Spleen (tissue), 11 donors: ENCODE data around the gene CNFN. TPM values are rescaled to one million over a fixed set of nuclear protein-coding genes. Genes with fewer than 3 reads are reported as not detected.

Experiments
- DNase-seq: peaks from one replicate; pipeline ENCODE4 v3.0.0-alpha.2; 2020
- H3K27ac ChIP-seq, 8 donors: fragments of 200-600 bp; sonication (generic) in 7 of 8; 1 replicate in 4 of 8; 2 replicates in 4 of 8; pipeline versions ENCODE4 v1.5.0 to v1.8.0; 2016 to 2021; ENCODE audit warnings: inconsistent platforms in 4 of 8, mild to moderate bottlenecking in 4 of 8, moderate library complexity in 1 of 8
- H3K27me3 ChIP-seq, 7 donors: fragments of 200-600 bp; sonication (generic) in 6 of 7; replicated peaks in 1 of 7; 1 replicate in 4 of 7; 2 replicates in 3 of 7; pipeline versions ENCODE4 v1.5.0 to v1.8.0; 2016 to 2021; ENCODE audit warnings: inconsistent platforms in 3 of 7, mild to moderate bottlenecking in 1 of 7
- H3K36me3 ChIP-seq, 6 donors: fragments of 200-600 bp; sonication (generic) in 5 of 6; 1 replicate in 4 of 6; 2 replicates in 2 of 6; pipeline versions ENCODE4 v1.5.0 to v1.8.0; 2016 to 2021; ENCODE audit warnings: inconsistent platforms in 2 of 6
- H3K4me1 ChIP-seq, 6 donors: fragments of 200-600 bp; sonication (generic) in 5 of 6; 1 replicate in 3 of 6; 2 replicates in 3 of 6; pipeline versions ENCODE4 v1.5.0 to v1.8.0; 2016 to 2021; ENCODE audit warnings: inconsistent platforms in 3 of 6
- H3K4me3 ChIP-seq, 8 donors: fragments of 200-600 bp; sonication (generic) in 7 of 8; 1 replicate in 4 of 8; 2 replicates in 4 of 8; pipeline versions ENCODE4 v1.5.0 to v1.8.0; 2016 to 2021; ENCODE audit warnings: inconsistent platforms in 4 of 8, mild to moderate bottlenecking in 4 of 8, moderate library complexity in 2 of 8
- H3K9me3 ChIP-seq, 8 donors: fragments of 200-600 bp; sonication (generic) in 7 of 8; 1 replicate in 4 of 8; 2 replicates in 4 of 8; pipeline versions ENCODE4 v1.5.0 to v1.8.0; 2016 to 2021; ENCODE audit warnings: inconsistent platforms in 4 of 8
- CTCF ChIP-seq, 11 experiments: fragments of 200-600 bp in 7 of 11; fragments of 450-650 bp in 4 of 11; sonication (generic) in 4 of 11; IDR thresholded peaks in 8 of 11; conservative IDR thresholded peaks in 3 of 11; 1 replicate in 7 of 11; 2 replicates in 4 of 11; pipeline versions ENCODE4 v1.4.0 to v1.8.0; 2016 to 2021; ENCODE audit warnings: antibody characterized with exemption in 11 of 11, inconsistent platforms in 4 of 11, mild to moderate bottlenecking in 1 of 11
- POLR2A ChIP-seq, 3 donors: fragments of 450-650 bp; IDR thresholded peaks; one replicate each; pipeline ENCODE4 v1.5.1; 2017; ENCODE audit warnings: antibody characterized with exemption in 3 of 3, mild to moderate bottlenecking in 1 of 3
- POLR2AphosphoS5 ChIP-seq, 3 donors: sonication (generic); formaldehyde crosslinking; IDR thresholded peaks; one replicate each; pipeline ENCODE4 v1.5.1; 2017; ENCODE audit warnings: antibody characterized with exemption in 3 of 3
- WGBS, 5 donors: extraction: QIAGEN DNeasy Blood & Tissue Kit in 3 of 5; methylation state at CpG; one replicate each; pipeline versions ENCODE4 v1.1.5 to v1.1.7; 2013 to 2018; 5-methylcytosine and 5-hydroxymethylcytosine counted together
- intact Hi-C: fragments of 100-400 bp; cut with DNase I; formaldehyde crosslinking; loops from one replicate; pipeline ENCODE4 v1.15.0; 2023; ENCODE audit warnings: low total_unique reads
- polyA plus RNA-seq, 3 donors: library from polyadenylated mRNA; stranded (reverse); fragments of 200-250 nt; gene quantifications; one replicate each; pipeline ENCODE4 v1.2.1, GENCODE V29; 2013
- total RNA-seq, 7 donors: library from RNA; depleted of rRNA in 3 of 7; stranded (reverse); fragments of >200 nt in 3 of 7; fragmentation: NEBNext Ultra II Directional in 4 of 7; extraction: Animal tissue kit (Norgen Biotek cat#: 25700) in 4 of 7; gene quantifications; one replicate each; pipeline versions ENCODE4 v1.1.0 to v1.2.1, GENCODE V29; 2016 to 2021
- donor health status: healthy with polysubstance abuse.
- donor health status: DM: no; HTN: no; CAD: no; lungs with moderate emphysema.
- donor health status: DM: no; HTN: no; CAD: no.
- donor health status: Bipolar disorder and iron deficiency.
- donor health status: healthy.
- donor health status: DM: no; HTN: no; CAD: no.
- donor health status: DM: yes; HTN: yes; CAD: no.

CNFN gene
- total and polyA plus RNA-seq, 10 donors: 0.80 to 16.8 (median 2.7) TPM; not detected in 2

DNA sequence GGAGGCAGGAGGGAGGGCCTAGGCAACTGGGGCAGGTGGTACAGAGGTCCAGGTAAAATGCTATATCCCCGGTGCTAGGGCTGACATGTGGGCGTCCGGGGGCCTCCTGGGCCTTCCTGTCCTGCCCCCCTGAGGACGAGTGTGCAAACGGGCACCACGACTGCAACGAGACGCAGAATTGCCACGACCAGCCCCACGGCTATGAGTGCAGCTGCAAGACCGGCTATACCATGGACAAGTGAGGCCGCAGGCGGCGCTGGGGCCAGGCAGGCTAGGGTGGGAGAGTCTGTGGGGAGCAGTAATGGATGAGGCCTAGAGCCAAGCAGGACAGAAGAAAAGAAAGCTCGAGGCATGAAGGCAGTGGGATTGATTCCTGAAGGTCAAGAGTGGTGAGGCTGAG lies 21.3 kb downstream of the CNFN start:
- Histone ChIP-seq H3K27me3 (no peaks in the 10 kb centered on the region), H3K9me3 (peaks cover 0 to 7% (median 2%) of the 10 kb centered on the region in 8 donors), H3K4me1 (peaks cover 0 to 54% (median 23%) of the 10 kb centered on the region in 6 donors), H3K27ac (no peak overlapping the region), H3K4me3 (no peak overlapping the region), H3K36me3 (peaks cover 0 to 27% (median 1%) of the 10 kb centered on the region in 6 donors)
- intact Hi-C loops: no loop called here
- WGBS, 5 donors: 87 to 95% (median 94%) methylated on average over 15 of the region's 15 CpGs
- TF ChIP-seq CTCF (IDR thresholded peaks at IDR 0.05 in 8 of 11, conservative IDR thresholded peaks at IDR 0.05 in 3 of 11) (no peak), POLR2AphosphoS5 (IDR thresholded peaks at IDR 0.05) (no peak), POLR2A (IDR thresholded peaks at IDR 0.05) (no peak)
- no peak for DNase-seq

DNA sequence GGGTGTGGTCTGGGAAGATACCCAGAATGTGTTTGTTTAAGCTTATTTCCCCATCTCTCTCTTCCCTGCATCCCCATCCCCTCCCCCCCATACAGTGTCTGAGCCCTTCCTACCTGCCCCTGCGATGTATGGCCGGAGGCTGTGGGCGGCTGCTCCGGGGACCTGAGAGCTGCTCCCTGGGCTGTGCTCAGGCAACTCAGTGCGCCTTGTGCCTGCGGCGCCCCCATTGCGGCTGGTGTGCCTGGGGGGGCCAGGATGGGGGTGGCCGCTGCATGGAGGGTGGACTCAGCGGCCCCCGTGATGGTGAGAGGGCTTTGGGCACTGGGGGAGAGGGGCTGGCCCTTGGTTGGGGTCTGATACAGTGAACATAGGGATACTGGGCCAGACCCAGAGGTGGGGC lies 21.7 kb downstream of the CNFN start:
- 94 to 100% (median 96%) methylated on average over 6 to 11 of the region's 11 CpGs for WGBS, 5 donors
- H3K36me3 ChIP-seq: peaks cover 0 to 31% (median 5%) of the 10 kb centered on the region in 6 donors
- H3K27me3 ChIP-seq: no peaks in the 10 kb centered on the region
- no peak overlapping the region for H3K27ac ChIP-seq
- intact Hi-C loops: no loop called here
- H3K4me3 ChIP-seq: no peak overlapping the region
- DNase-seq: no peak
- peaks cover 0 to 11% (median 2%) of the 10 kb centered on the region in 8 donors for H3K9me3 ChIP-seq
- peaks cover 0 to 58% (median 25%) of the 10 kb centered on the region in 6 donors for H3K4me1 ChIP-seq
- TF ChIP-seq CTCF (IDR thresholded peaks at IDR 0.05 in 8 of 11, conservative IDR thresholded peaks at IDR 0.05 in 3 of 11) (no peak), POLR2AphosphoS5 (IDR thresholded peaks at IDR 0.05) (no peak), POLR2A (IDR thresholded peaks at IDR 0.05) (no peak)

DNA sequence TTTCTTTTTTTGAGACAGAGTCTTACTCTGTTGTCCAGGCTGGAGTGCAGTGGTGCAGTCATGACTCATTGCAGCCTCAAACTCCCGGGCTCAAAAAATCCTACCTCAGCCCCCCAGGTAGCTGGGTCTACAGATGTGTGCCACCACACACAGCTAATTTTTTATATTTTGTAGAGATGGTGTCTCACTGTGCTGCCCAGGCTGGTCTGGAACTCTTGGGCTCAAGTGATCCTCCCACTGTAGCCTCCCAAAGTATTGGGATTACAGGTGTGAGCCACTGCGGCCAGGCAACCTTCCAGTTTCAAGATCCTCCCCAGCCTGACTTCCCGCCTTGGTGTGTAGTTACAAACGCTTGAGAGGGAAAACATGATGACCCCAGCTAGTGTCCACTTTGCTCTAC lies 22.2 kb downstream of the CNFN start:
- TF ChIP-seq POLR2A (IDR thresholded peaks at IDR 0.05): no peak
- no peak for TF ChIP-seq CTCF (IDR thresholded peaks at IDR 0.05 in 8 of 11, conservative IDR thresholded peaks at IDR 0.05 in 3 of 11)
- Histone ChIP-seq H3K9me3 (peaks cover 0 to 15% (median 2%) of the 10 kb centered on the region in 8 donors), H3K4me3 (no peak overlapping the region), H3K36me3 (peaks cover 0 to 35% (median 8%) of the 10 kb centered on the region in 6 donors), H3K27ac (no peak overlapping the region), H3K27me3 (no peaks in the 10 kb centered on the region), H3K4me1 (peaks cover 0 to 62% (median 28%) of the 10 kb centered on the region in 6 donors)
- intact Hi-C loops: no loop called here
- WGBS, 5 donors: 92 to 97% (median 96%) methylated on average over 4 of the region's 4 CpGs
- no peak for DNase-seq

GRCh38 chr19:42366673-42367072 lies 23.4 kb downstream of the CNFN start:
- H3K36me3 ChIP-seq: peaks cover 0 to 46% (median 9%) of the 10 kb centered on the region in 6 donors
- intact Hi-C loops: no loop called here
- peaks cover 0 to 53% (median 28%) of the 10 kb centered on the region in 6 donors for H3K4me1 ChIP-seq
- H3K27me3 ChIP-seq: no peaks in the 10 kb centered on the region
- DNase-seq: no peak
- no peak overlapping the region for H3K4me3 ChIP-seq
- H3K9me3 ChIP-seq: peaks cover 0 to 15% (median 2%) of the 10 kb centered on the region in 8 donors
- WGBS, 5 donors: 73 to 93% (median 83%) methylated on average over 1 of the region's 1 CpG
- peak overlapping the region in 1 of 8 donors; percentile 83 for H3K27ac ChIP-seq
- TF ChIP-seq POLR2A (IDR thresholded peaks at IDR 0.05) (no peak), CTCF (IDR thresholded peaks at IDR 0.05 in 8 of 11, conservative IDR thresholded peaks at IDR 0.05 in 3 of 11) (no peak), POLR2AphosphoS5 (IDR thresholded peaks at IDR 0.05) (no peak)
